ENCODE data around the gene SORCS2.

DNA sequence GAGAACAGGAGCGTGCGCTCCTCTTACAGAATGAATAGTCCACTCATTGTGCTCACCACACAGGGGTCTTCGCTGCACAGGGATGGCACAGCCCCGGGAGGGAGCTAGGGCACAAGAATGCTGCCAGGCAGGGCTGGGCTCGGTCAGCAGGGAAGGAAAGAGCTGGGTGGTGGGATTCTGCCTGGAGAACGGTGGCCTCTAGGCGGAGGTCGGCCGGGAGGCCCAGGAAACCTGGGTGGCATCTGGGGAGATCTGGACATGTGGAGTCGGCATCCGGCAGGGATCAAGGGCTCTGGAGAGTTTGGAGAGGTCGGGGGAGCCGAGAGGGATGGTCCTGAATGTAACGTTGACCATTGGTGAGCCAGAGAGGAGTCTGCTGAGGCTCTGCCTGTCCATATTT, 288.9 kb downstream of the SORCS2 start:
- TF ChIP-seq, protein P1, sequence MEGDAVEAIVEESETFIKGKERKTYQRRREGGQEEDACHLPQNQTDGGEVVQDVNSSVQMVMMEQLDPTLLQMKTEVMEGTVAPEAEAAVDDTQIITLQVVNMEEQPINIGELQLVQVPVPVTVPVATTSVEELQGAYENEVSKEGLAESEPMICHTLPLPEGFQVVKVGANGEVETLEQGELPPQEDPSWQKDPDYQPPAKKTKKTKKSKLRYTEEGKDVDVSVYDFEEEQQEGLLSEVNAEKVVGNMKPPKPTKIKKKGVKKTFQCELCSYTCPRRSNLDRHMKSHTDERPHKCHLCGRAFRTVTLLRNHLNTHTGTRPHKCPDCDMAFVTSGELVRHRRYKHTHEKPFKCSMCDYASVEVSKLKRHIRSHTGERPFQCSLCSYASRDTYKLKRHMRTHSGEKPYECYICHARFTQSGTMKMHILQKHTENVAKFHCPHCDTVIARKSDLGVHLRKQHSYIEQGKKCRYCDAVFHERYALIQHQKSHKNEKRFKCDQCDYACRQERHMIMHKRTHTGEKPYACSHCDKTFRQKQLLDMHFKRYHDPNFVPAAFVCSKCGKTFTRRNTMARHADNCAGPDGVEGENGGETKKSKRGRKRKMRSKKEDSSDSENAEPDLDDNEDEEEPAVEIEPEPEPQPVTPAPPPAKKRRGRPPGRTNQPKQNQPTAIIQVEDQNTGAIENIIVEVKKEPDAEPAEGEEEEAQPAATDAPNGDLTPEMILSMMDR (IDR thresholded peaks at IDR 0.05; ENCODE audit: insufficient read depth, low read depth, low read length), result no peak
- no peak for TF ChIP-seq EZH2 (IDR thresholded peaks at IDR 0.05; ENCODE audit: insufficient read depth, low read length)

Data from astrocyte (in vitro differentiated cells and primary cell).